GM12801 (cell line): ENCODE results near the gene NSG1.

ENCODE experiments used
- TF ChIP-seq, protein P1 (sequence below): IDR thresholded peaks from one replicate; pipeline ENCODE4 v1.5.1; 2011; ENCODE audit warnings: control low read depth; ENCODE audit not compliant: insufficient read length; ENCODE audit errors: extremely low read depth

Gene NSG1

DNA sequence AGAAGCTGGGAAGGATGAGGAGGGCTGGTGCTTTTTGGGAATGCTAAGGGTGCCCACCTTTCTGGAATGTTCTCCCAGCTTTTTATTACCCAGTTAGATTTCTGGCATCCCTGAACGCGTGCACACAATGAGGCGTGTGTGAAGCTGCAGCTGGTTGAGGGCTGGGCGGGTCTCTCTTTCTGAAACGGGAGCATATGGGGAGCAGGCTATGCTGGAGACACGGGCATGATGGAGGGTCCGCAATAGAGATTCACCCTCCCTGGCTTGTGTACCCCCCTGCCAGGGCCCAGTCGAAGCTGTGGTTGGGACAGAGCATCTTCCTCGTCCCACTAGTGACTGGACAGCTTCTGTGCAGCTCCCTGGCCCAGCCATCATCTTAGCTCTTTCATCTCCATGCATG is 8.5 kb downstream of the NSG1 start:
- TF ChIP-seq, protein P1, sequence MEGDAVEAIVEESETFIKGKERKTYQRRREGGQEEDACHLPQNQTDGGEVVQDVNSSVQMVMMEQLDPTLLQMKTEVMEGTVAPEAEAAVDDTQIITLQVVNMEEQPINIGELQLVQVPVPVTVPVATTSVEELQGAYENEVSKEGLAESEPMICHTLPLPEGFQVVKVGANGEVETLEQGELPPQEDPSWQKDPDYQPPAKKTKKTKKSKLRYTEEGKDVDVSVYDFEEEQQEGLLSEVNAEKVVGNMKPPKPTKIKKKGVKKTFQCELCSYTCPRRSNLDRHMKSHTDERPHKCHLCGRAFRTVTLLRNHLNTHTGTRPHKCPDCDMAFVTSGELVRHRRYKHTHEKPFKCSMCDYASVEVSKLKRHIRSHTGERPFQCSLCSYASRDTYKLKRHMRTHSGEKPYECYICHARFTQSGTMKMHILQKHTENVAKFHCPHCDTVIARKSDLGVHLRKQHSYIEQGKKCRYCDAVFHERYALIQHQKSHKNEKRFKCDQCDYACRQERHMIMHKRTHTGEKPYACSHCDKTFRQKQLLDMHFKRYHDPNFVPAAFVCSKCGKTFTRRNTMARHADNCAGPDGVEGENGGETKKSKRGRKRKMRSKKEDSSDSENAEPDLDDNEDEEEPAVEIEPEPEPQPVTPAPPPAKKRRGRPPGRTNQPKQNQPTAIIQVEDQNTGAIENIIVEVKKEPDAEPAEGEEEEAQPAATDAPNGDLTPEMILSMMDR = no peak

DNA sequence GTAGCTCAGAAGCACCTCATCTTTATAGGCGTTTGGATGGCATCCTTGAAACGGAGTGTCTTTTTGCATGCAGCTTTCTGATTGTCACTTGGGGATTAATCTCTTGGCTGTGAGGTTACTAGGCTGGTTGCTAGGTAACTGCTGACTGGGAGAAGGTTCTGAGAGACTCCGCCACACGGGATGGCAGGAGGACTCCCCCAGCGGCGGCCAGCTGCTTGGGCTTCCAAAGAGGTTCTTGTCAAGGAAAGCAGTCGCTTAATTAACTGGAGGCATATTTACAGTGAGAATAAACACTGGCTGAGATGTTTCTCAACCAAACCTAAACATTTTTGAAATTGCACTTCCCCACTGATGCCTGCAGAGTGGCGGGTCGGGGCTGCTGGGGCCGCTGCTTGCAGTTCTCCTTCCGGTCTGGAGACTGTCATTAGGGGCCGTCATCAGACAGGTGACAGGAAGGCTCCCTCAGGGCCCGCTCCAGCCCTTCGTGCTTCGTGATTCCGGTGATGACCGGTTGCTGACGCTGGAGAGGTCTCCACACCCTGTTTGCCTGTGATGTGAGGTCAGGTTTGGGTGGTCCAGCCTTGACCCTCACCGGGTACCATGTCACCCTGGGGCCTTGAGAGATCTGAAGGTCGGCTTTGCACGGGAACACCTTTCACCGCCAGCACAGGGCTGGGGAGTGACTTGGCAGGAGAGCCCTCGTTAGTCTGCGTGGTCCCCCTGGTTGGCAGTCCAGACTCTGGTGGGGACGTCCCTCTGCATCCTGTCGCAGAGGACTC is 9.1 kb downstream of the NSG1 start:
- TF ChIP-seq, protein P1 = no peak

DNA sequence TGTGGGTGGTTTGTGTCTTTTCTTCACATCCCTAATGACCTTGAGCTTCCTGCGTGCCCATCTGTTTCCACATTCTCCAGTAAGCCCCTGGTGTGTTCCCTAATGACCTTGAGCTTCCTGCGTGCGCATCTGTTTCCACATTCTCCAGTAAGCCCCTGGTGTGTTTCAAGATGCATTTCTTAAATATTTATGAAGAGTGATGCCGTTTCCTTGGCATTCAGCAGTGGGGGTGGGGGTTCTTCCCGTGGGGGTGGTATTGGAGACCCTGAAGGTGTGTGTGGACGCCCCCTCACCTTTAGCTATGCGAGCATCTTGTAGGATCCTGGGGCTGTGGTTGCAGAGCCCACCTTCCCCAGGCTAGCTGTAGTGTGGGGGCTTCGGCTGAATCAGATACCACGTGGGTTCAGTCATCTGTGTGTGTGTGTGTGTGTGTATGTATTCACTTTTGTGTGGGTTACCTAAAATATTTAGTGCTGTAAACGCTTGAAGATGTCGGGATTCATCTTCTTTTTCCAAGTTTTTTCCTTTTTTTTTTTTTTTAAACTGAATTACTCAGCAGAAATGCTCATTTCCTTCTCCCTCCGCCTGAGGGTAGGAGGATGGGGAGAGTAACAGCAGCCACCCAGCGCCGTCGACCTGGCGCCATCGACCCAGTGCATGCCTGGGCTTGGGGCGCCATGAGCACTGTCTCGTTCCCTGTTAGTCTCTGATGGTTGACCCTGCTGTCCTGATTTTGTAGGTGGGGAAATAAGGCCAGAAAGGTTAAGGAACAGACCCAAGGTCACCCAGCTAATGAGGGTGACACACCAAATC is 9.9 kb downstream of the NSG1 start:
- TF ChIP-seq, protein P1 = no peak

DNA sequence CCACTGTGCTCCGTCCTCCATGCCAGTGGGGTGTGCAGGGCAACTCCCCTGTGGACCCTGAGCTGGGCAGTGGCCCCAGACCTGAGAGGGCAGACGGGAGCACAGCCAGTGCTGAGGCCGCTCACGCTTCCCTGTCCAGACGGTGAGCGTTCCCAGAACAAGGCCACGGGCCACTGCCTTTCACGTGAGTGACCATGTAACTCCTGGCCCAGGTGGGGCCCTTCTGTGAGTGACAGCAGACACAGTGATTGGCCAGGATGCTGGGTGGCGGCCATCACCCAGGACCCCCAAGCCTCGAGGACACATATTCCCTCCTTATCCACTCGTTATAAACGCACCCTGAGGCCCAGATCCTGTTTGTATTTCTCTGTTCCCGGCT is 10.5 kb downstream of the NSG1 start:
- TF ChIP-seq, protein P1 = no peak

DNA sequence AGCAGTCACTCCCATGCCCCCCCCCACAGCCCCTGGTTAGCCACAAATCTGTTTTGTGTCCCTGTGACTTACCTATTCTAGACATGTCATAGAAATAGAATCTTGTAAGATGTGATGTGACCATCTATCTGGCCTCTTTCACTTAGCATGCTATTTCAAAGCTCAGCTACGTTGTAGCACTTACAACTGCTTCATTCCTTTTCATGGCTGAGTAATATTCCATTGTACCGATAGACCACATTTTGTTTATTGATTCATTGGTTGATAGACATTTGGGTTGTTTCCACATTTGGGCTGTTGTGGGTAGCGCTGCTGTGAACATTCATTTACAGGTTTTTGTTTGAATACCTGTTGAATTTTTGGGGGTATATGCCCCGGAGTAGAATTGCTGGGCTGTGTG is 11.5 kb downstream of the NSG1 start:
- TF ChIP-seq, protein P1 = no peak

DNA sequence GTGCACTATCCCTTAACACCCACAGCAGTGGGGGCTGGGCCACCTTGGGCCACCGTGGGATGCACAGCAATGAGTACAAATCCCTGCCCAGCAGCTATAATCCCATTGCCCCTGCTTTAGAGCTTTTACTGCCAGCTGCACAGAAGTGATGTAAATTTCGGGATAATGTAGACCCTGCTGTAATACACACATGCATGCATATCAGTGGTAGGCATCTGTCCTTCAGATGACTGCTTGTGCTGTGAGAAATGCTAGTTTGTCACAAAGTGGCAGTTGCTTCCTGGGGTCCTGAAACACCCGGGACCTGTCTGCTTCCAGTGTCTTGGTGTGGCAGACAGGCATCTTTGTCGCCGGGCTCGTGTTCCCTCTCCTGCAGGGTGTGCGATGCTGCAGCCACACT is 14.1 kb downstream of the NSG1 start:
- TF ChIP-seq, protein P1 = no peak

DNA sequence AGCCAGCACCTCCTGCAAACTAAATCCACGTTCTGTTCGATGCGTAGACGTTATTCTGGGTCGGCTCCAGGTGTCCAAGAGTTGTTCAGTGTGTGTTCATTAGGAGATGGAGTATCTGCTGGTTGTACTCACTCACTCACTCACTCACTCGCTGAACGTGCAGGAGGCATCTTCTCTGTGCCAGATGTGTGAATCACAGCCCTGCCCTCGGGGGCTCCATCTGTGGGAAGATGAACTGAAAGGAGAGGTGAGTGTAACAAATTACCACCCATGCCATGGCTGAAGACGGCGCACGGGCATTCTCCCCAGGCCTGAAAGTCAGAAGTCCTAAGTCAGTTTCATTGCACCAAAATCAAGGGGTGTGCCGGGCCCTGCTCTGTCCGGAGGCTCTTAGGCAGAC is 16.1 kb downstream of the NSG1 start:
- TF ChIP-seq, protein P1 = no peak
